ENCODE data around the gene LRFN2. TPM values are rescaled to one million over a fixed set of nuclear protein-coding genes. Genes with fewer than 3 reads are reported as not detected.

LRFN2 gene
- total RNA-seq, 1 donor from 2014 or later: not detected

DNA sequence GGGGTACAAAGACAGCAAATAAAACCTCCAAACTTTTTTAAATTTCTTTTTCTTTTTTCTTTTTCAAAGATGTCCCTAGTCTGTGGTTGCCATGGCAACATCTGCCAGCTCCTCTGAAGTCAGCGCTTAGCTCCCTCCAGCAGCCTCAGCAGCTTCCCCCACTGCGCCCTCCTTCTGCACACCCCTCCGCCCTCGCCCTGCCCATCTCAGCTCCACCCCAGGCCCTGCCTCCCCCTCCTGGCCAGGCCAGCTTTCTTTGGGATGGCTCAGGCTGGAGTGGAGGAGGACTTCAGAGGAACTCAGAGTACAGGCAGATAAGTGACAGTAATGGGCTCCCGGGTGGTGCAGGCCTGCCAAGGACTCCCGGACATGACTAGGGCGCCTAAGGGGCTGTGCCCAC, 104.6 kb downstream of the LRFN2 start:
- peaks cover 4% of the 10 kb centered on the region for H3K27me3 Mint-ChIP-seq
- ChIA-PET CTCF (no interaction called here), POLR2A (no interaction called here)
- no peaks in the 10 kb centered on the region for H3K4me1 Mint-ChIP-seq
- no peaks in the 10 kb centered on the region for H3K36me3 Mint-ChIP-seq (ENCODE audit: low read depth)
- no peaks in the 10 kb centered on the region for H3K9me3 Mint-ChIP-seq
- H3K27ac Mint-ChIP-seq: no peak overlapping the region
- H3K4me3 Mint-ChIP-seq: no peak overlapping the region
- intact Hi-C loops (cut with micrococcal nuclease): no loop called here
- DNase-seq (no peak), ATAC-seq (ENCODE audit: low read depth) (no peak)
- TF ChIP-seq, protein P1, sequence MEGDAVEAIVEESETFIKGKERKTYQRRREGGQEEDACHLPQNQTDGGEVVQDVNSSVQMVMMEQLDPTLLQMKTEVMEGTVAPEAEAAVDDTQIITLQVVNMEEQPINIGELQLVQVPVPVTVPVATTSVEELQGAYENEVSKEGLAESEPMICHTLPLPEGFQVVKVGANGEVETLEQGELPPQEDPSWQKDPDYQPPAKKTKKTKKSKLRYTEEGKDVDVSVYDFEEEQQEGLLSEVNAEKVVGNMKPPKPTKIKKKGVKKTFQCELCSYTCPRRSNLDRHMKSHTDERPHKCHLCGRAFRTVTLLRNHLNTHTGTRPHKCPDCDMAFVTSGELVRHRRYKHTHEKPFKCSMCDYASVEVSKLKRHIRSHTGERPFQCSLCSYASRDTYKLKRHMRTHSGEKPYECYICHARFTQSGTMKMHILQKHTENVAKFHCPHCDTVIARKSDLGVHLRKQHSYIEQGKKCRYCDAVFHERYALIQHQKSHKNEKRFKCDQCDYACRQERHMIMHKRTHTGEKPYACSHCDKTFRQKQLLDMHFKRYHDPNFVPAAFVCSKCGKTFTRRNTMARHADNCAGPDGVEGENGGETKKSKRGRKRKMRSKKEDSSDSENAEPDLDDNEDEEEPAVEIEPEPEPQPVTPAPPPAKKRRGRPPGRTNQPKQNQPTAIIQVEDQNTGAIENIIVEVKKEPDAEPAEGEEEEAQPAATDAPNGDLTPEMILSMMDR (IDR thresholded peaks at IDR 0.05): no peak

DNA sequence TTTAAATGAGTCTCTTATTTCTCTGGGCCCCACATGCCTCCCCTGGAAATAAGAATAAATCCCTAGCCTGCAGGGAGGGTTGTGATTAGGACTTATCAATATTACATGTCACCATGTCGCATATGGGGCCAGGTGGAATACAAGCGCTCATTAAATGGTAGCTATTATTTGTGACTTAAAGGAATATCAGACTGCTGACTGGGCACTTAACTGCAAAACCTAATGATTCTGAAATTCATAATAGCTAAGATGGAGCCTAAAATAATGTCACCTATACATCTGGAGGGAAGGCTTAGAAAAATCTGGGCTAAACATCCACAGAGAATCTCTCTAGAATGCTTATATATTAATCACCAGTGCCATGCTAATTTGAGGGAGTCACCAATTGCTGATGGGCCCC, 106.5 kb downstream of the LRFN2 start:
- ATAC-seq (ENCODE audit: low read depth) (no peak), DNase-seq (no peak)
- Mint-ChIP-seq H3K9me3 (no peaks in the 10 kb centered on the region), H3K27me3 (peaks cover 4% of the 10 kb centered on the region), H3K27ac (no peak overlapping the region), H3K4me3 (no peak overlapping the region), H3K36me3 (ENCODE audit: low read depth) (no peaks in the 10 kb centered on the region), H3K4me1 (no peaks in the 10 kb centered on the region)
- POLR2A ChIA-PET: no interaction called here
- CTCF ChIA-PET: no interaction called here
- TF ChIP-seq, protein P1 (IDR thresholded peaks at IDR 0.05): no peak
- intact Hi-C loops (cut with micrococcal nuclease): no loop called here

DNA sequence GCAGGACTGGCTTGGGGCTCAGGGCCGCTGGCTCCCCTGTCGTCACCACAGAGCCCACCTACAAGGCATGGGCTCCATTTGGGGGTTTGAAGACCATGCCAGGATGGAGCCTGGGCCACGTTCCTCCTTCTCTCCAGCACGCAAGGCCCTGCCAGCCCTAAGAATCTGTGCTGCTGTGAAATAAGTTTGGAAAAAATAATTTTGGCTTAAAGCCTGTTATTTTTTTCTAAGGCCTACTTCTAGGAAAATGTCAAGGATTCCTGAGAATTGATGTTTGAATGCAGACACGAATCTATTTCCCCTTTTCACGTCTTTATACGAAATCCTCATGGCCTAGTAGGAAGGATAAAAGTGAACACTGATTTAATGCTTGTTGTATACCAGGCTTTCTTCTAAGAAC, 107.5 kb downstream of the LRFN2 start:
- ATAC-seq (ENCODE audit: low read depth) (no peak), DNase-seq (no peak)
- Mint-ChIP-seq H3K27ac (no peak overlapping the region), H3K9me3 (no peaks in the 10 kb centered on the region), H3K36me3 (ENCODE audit: low read depth) (no peaks in the 10 kb centered on the region), H3K4me3 (no peak overlapping the region), H3K27me3 (peaks cover 4% of the 10 kb centered on the region), H3K4me1 (no peaks in the 10 kb centered on the region)
- POLR2A ChIA-PET: no interaction called here
- TF ChIP-seq, protein P1 (IDR thresholded peaks at IDR 0.05): no peak
- CTCF ChIA-PET: no interaction called here
- intact Hi-C loops (cut with micrococcal nuclease): no loop called here

DNA sequence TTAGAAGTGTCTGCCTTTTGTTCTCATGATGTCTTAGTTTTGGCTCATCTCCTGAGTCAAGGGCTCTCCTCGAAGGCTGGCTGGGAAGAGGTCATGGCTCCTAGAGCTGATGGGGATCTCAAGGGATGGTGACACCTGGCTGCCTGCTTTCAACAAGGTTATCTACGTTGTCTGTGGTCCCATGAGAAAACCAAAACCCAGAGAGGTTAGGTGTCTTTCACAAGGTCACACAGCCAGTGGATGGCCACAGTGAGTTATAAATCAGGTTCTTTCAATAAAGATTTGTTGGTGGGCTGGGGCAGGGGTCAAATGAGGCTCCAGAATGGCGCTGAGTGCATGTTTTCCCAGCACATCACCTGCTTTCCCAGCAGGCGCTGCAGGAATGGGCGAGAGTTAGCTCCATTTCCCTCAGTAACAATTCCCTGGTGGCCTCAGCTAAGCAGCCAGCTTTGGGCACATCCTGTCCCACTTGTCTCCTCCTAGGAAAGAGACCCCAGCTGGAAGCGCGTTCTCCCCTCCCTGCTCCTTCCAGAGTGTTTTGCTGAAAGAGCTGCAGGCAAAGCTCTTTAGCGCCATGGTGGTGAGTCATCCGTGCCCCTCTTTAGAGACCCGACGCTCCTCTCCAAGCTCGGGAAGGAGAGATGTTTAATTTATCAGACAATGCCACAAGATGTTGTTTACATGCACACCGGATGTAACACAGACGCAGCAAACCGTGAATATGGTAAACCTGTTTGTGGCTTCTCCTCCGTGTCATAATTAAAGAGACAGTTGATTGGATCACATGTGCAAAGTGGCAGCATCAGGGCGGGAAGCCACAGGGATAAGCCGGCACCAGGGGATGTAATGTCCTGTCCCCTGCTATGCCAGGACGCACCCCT, 109.7 kb downstream of the LRFN2 start:
- TF ChIP-seq, protein P1 (IDR thresholded peaks at IDR 0.05): no peak
- no peaks in the 10 kb centered on the region for H3K9me3 Mint-ChIP-seq
- CTCF ChIA-PET: no interaction called here
- no peak for DNase-seq
- POLR2A ChIA-PET: no interaction called here
- H3K27ac Mint-ChIP-seq: no peak overlapping the region
- H3K4me1 Mint-ChIP-seq: no peaks in the 10 kb centered on the region
- intact Hi-C loops (cut with micrococcal nuclease): no loop called here
- H3K4me3 Mint-ChIP-seq: no peak overlapping the region
- no peak for ATAC-seq (ENCODE audit: low read depth)
- peaks cover 2% of the 10 kb centered on the region for H3K27me3 Mint-ChIP-seq
- no peaks in the 10 kb centered on the region for H3K36me3 Mint-ChIP-seq (ENCODE audit: low read depth)

DNA sequence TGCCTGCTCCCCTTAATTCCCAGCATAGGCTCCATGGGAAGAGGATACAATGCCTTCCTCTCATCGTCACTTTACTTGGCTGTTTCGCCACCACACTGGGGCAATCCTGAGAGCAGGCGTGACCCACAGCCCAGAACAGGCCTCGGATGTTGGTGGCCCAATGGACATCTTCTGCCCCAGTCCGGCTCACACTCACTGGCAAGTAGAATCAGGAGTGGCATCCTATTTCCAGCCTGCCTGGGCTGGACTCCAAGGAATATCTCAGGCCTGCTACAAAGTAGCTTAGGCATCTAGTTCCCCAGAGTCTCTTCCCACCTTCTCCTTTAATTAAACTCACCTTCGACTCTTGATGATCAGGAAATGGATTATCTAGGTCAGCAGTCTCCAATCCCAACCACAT, 110.5 kb downstream of the LRFN2 start:
- Mint-ChIP-seq H3K4me1 (no peaks in the 10 kb centered on the region), H3K9me3 (no peaks in the 10 kb centered on the region), H3K27ac (no peak overlapping the region), H3K4me3 (no peak overlapping the region), H3K36me3 (ENCODE audit: low read depth) (no peaks in the 10 kb centered on the region), H3K27me3 (peaks cover 2% of the 10 kb centered on the region)
- CTCF ChIA-PET: no interaction called here
- intact Hi-C loops (cut with micrococcal nuclease): no loop called here
- TF ChIP-seq, protein P1 (IDR thresholded peaks at IDR 0.05): no peak
- ATAC-seq (ENCODE audit: low read depth) (no peak), DNase-seq (no peak)
- POLR2A ChIA-PET: no interaction called here

All from activated B cell treated with CpG ODN at 0.5 μM for 24 hours (primary cell).